NT2/D1 (cell line): ENCODE measurements around the gene GAS6.

ENCODE experiments used
- SUZ12 ChIP-seq: IDR thresholded peaks from 2 replicates; pipeline ENCODE4 v1.6.1; 2011; ENCODE audit not compliant: insufficient read length, insufficient read depth; ENCODE audit errors: extremely low read depth
- YY1 ChIP-seq: IDR thresholded peaks from 2 replicates; pipeline ENCODE4 v1.6.1; 2011; ENCODE audit not compliant: insufficient read length, insufficient read depth
- ZNF274 ChIP-seq: IDR thresholded peaks from 2 replicates; pipeline ENCODE4 v1.6.1; 2011; ENCODE audit warnings: mild to moderate bottlenecking, low read depth, low read length

DNA sequence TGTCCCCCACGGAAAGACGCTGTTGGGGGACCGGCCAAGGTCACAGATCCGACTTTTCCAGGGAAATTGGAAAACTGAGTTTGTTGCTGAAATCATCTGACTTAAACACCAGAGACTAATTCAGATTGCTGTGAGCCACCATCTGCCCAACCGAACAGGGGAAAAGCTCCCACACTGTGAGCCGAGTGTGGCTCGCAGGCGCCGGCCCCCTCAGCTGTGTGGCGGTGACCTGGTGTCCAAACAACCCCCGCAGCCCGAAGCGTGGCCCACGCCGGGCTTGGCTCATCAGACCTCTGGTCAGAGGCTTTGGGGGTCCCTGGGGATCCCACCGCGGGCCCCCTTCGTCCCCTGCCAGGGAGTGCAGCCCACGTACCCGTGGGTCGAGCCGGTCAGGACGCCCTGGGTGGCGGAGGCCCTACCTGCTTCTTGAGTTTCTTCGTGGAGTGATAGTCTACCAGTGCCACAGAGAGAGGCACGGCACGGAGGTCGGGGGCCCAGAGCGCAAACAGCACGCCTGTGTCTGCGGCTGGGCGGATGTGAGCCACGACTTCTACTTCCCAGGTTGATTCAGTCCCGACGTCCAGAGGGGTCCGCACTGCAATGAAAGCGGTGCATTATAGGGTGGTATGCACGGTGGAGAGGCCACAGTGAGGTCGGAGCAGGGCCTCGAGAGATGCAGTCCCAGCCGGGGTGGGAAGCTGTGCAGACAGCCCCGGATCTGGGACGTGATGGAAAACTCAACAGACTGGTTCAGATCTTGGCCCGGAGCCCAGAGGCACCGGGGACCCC, 40.7 kb downstream of the GAS6 start:
- TF ChIP-seq ZNF274 (no peak), YY1 (no peak), SUZ12 (no peak)
